T-helper 1 cell (primary cell): ENCODE results near the gene ARVCF.
"Not testable (repeated sequence)": the region's sequence is repeated elsewhere in the genome, so short reads cannot be mapped to it uniquely, and the experiment has no call there.

Source experiments
- DNase-seq, 5 donors: peaks; one replicate each; pipeline ENCODE4 v3.0.0-alpha.2; 2012 to 2020

Gene ARVCF

GRCh38 chr22:19931514-19931913 is 85.1 kb downstream of the ARVCF start:
- DNase-seq = no peak

GRCh38 chr22:19930551-19931486 is 85.8 kb downstream of the ARVCF start:
- no peak for DNase-seq

DNA sequence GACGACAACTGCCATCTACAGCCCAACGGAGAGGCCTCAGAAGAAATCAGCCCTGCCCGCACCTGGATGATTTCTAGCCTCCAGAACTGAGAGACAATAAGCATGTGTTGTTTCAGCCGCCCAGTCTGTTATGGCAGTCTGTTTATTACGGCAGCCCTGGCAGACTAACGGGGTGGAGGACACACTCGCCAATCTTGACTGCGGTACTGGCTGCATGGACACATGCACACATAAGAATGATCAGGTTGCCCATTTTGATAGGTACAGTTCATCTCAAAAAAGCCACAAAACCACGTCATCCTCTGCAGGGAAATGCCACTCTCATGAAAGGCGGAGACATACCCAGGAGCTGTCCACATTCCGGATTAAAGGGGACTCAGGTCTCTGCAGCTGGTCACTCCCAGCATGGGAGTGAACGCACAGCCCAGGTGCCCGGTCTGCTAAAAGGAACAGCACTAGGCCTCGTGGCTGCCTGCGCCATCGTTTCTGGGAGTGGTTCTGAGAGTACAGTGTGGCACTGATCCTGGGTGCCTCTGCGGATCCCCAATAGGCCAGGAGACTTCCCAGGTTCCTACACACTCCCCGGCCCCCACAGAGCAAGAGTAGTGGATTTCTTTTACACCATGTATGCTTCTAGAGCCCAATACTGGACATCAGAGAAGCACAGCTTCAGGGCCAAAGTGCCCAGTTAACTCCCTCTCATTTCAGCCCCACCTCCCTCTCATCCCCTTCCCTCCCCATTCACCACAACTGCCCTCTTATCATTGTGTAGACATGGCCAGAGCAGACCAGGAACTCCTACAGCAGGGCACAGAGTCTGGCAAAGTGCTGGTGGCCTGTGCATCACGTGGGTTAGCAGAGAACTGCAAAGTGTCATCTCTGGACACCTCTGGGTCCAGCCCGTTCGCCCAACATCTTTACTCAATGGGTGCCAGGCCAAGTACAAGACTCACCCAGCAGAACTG is 86.8 kb downstream of the ARVCF start:
- no peak for DNase-seq

GRCh38 chr22:19928207-19928606 is 88.4 kb downstream of the ARVCF start:
- no peak for DNase-seq

GRCh38 chr22:19927696-19928095 is 88.9 kb downstream of the ARVCF start:
- DNase-seq = no peak

DNA sequence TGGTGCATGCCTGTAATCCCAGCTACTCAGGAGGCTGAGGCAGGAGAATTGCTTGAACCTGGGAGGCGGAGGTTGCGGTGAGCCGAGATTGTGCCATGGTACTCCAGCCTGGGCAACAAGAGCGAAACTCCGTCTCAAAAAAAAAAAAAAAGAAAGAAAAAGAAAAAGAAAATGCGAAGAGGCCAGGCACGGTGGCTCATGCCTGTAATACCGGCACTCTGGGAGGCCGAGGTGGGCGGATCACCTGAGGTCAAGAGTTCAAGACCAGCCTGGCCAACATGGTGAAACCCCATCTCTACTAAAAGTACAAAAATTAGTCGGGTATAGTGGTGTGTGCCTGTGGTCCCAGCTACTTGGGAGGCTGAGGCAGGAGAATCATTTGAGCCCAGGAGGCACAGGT is 90.6 kb downstream of the ARVCF start:
- DNase-seq = not testable (repeated sequence)

GRCh38 chr22:19923914-19924513 is 92.6 kb downstream of the ARVCF start:
- DNase-seq = no peak

DNA sequence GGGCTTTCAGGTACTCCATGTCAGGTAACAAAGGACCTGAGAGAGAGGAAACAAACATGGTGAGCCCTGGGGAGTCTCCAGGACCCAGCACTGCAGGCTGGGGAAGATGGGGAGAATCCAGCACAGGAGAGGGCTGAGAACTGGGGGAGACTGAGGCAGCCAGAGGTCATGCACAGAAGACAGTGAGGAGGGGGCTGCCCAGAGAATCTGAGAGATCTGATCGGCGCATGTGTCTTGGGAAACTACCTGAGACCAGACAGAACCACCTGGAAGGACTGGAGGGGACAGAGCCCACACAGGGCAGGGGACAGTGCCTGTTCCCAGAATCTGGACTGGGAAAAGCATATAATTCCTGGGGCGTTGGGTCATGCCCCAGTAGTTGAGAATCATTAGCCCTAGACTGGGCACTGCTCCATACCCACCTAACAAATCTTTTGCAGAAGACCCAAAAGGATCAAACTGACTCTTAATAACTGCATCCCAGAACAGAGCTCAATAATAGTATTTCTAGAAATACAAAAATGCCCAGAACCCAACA is 95.0 kb downstream of the ARVCF start:
- DNase-seq = no peak
